ENCODE results near the gene TRMU. TPM values are rescaled to one million over a fixed set of nuclear protein-coding genes. Genes with fewer than 3 reads are reported as not detected.

TRMU gene
- total RNA-seq, 1 donor from 2014 or later: 27.3 TPM

DNA sequence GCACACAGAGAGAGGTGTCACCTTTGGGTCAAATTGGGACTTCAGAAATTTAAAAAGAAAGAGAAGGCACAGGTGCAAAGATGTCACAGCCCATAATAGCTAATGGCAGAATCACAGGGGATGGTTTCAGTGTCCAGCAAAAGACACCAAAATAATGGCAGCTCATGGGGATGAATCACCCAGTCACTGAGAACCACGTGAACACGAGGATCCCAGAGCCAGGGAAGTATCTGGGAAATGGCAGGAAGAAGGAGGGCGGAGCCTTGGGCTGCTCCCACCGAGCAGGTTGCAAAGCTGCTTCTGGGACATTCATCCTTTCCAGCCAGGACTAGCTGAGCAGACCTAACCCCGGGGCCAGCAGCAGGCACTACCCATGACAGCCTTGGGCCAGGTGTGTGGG, 45.6 kb downstream of the TRMU start:
- Mint-ChIP-seq H3K27me3 (ENCODE audit: low read depth) (no peaks in the 10 kb centered on the region), H3K4me3 (ENCODE audit: unreplicated experiment) (no peak overlapping the region), H3K36me3 (ENCODE audit: low read depth) (peaks cover 33% of the 10 kb centered on the region), H3K9me3 (ENCODE audit: low read depth) (peaks cover 7% of the 10 kb centered on the region), H3K4me1 (ENCODE audit: low read depth) (peaks cover 23% of the 10 kb centered on the region), H3K27ac (ENCODE audit: unreplicated experiment) (no peak overlapping the region)
- no peak for DNase-seq (ENCODE audit: low spot score)
- TF ChIP-seq, protein P1, sequence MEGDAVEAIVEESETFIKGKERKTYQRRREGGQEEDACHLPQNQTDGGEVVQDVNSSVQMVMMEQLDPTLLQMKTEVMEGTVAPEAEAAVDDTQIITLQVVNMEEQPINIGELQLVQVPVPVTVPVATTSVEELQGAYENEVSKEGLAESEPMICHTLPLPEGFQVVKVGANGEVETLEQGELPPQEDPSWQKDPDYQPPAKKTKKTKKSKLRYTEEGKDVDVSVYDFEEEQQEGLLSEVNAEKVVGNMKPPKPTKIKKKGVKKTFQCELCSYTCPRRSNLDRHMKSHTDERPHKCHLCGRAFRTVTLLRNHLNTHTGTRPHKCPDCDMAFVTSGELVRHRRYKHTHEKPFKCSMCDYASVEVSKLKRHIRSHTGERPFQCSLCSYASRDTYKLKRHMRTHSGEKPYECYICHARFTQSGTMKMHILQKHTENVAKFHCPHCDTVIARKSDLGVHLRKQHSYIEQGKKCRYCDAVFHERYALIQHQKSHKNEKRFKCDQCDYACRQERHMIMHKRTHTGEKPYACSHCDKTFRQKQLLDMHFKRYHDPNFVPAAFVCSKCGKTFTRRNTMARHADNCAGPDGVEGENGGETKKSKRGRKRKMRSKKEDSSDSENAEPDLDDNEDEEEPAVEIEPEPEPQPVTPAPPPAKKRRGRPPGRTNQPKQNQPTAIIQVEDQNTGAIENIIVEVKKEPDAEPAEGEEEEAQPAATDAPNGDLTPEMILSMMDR (IDR thresholded peaks at IDR 0.05): no peak

DNA sequence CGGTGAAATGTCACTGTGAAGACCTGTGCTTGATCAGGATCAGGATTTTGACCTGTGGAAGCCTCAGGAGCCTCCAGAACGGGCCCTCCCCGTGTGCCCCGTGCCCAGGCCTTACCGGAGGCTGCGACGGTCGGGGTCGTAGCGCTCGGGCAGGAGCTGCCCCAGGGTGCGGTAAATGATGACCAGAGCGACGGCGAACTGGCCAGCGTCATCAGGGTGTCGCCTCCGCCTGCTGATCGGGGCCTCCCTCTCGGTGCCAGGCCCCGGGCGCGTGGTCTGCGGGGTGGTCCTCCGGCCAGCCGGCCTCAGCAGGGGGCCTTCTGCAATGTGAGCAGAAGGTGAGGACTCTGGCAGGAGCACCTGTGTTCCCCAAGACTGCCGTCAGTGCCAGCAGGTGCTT, 46.2 kb downstream of the TRMU start:
- Mint-ChIP-seq H3K27me3 (ENCODE audit: low read depth) (no peaks in the 10 kb centered on the region), H3K36me3 (ENCODE audit: low read depth) (peaks cover 28% of the 10 kb centered on the region), H3K4me3 (ENCODE audit: unreplicated experiment) (no peak overlapping the region), H3K27ac (ENCODE audit: unreplicated experiment) (no peak overlapping the region), H3K4me1 (ENCODE audit: low read depth) (peaks cover 23% of the 10 kb centered on the region), H3K9me3 (ENCODE audit: low read depth) (peaks cover 3% of the 10 kb centered on the region)
- no peak for DNase-seq (ENCODE audit: low spot score)
- TF ChIP-seq, protein P1 (IDR thresholded peaks at IDR 0.05): no peak

DNA sequence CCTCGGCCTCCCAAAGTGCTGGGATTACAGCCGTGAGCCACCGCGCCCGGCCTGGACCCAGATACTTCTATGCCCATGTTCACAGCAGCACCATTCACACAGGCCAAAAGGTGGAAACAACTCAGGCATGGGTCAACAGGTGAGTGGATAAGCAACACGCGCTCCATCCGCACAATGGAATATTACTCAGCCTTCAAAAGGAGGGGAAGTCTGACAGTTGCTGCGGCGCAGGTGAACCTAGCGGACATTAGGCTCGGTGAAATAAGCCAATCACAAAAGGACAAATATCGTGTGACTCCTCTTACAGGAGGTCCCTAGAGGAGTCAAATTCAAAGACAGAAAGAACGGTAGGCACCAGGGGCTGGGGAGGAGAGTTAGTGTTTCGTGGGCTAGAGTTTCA, 47.0 kb downstream of the TRMU start:
- Mint-ChIP-seq H3K4me1 (ENCODE audit: low read depth) (peaks cover 21% of the 10 kb centered on the region), H3K27me3 (ENCODE audit: low read depth) (no peaks in the 10 kb centered on the region), H3K36me3 (ENCODE audit: low read depth) (peaks cover 22% of the 10 kb centered on the region), H3K27ac (ENCODE audit: unreplicated experiment) (no peak overlapping the region), H3K9me3 (ENCODE audit: low read depth) (no peaks in the 10 kb centered on the region), H3K4me3 (ENCODE audit: unreplicated experiment) (no peak overlapping the region)
- TF ChIP-seq, protein P1 (IDR thresholded peaks at IDR 0.05): no peak
- no peak for DNase-seq (ENCODE audit: low spot score)

DNA sequence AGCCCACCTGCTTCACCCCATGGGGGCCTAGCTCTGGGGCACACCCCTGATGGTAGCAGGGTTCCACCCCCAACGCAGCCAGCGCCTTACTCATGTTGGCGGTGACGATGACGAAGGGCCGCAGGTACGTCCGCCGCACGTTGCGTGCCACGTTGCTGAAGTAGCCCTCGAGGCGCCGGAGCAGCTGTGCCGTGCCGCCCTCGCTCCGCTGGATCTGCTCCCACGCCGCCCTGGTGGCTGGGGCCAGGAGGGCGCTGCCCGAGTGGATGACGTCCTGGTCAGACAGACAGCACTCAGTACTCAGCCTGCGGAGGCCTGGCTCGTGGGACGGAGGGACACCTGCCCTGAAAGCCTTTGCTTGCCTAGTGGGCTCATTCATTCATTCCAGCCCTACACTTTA, 50.8 kb downstream of the TRMU start:
- Mint-ChIP-seq H3K27me3 (ENCODE audit: low read depth) (no peaks in the 10 kb centered on the region), H3K27ac (ENCODE audit: unreplicated experiment) (no peak overlapping the region), H3K9me3 (ENCODE audit: low read depth) (no peaks in the 10 kb centered on the region), H3K36me3 (ENCODE audit: low read depth) (peaks cover 9% of the 10 kb centered on the region), H3K4me3 (ENCODE audit: unreplicated experiment) (no peak overlapping the region), H3K4me1 (ENCODE audit: low read depth) (peaks cover 15% of the 10 kb centered on the region)
- DNase-seq (ENCODE audit: low spot score): no peak
- TF ChIP-seq, protein P1 (IDR thresholded peaks at IDR 0.05): peak; percentile 38

DNA sequence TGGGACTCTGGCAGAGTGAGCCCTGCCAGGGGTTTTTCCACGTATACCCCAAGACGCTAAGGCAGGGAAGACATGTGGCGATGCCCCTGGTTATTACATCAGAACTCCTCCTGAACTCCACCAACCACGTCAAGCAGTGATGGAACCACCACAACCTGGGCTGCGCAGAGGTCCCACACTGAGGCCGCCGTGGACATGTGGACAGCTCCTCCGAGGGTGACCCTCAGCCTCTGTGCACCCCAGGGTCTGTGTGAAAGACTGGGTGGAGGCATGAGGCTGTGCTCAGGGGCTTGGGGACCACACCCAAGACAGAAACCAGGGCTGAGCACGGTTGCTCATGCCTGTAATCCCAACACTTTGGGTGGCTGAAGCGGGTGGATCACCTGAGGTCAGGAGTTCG, 52.2 kb downstream of the TRMU start:
- DNase-seq (ENCODE audit: low spot score): peak; percentile 72
- Mint-ChIP-seq H3K9me3 (ENCODE audit: low read depth) (no peaks in the 10 kb centered on the region), H3K36me3 (ENCODE audit: low read depth) (peaks cover 5% of the 10 kb centered on the region), H3K27me3 (ENCODE audit: low read depth) (no peaks in the 10 kb centered on the region), H3K4me3 (ENCODE audit: unreplicated experiment) (no peak overlapping the region), H3K4me1 (ENCODE audit: low read depth) (peaks cover 17% of the 10 kb centered on the region), H3K27ac (ENCODE audit: unreplicated experiment) (no peak overlapping the region)
- TF ChIP-seq, protein P1 (IDR thresholded peaks at IDR 0.05): no peak
